Renal cortical epithelial cell (primary cell): Measurements from ENCODE around the gene SNX13. TPM values are rescaled to one million over a fixed set of nuclear protein-coding genes. Genes with fewer than 3 reads are reported as not detected.
A peak's percentile ranks its signal among the peaks of the same experiment; 100 is the strongest.

ENCODE experiments used
- DNase-seq: peaks from one replicate; pipeline ENCODE4 v3.0.0-alpha.2; 2011; ENCODE audit warnings: low read depth
- total RNA-seq: library from RNA; depleted of rRNA; stranded (reverse); fragments of >200 nt; gene quantifications from 2 replicates; pipeline ENCODE4 v1.2.3, GENCODE V29; 2014

SNX13 gene
- total RNA-seq = 29.7 and 56.0 TPM in 2 replicates

- peak; percentile 72 for DNase-seq
These were observed at the start of gene SNX13 for GRCh38 chr7:17940302-17940883. Gene SNX13, minus strand, starts transcription at chr7:17940494. Its CDS starts 199 bp downstream, at chr7:17940295.

GRCh38 chr7:17989546-17989945 lies 49.3 kb upstream of the SNX13 start:
- peak; percentile 43 for DNase-seq

GRCh38 chr7:17988858-17989257 lies 48.6 kb upstream of the SNX13 start:
- DNase-seq = no peak

- DNase-seq = no peak
These were observed 47.8 kb upstream of the SNX13 start for GRCh38 chr7:17988141-17988540.

GRCh38 chr7:17986851-17987250 lies 46.6 kb upstream of the SNX13 start:
- DNase-seq = peak; percentile 91

- peak; percentile 23 for DNase-seq
These were observed 45.4 kb upstream of the SNX13 start for GRCh38 chr7:17985473-17986239.

GRCh38 chr7:17984288-17984687 lies 44.0 kb upstream of the SNX13 start:
- no peak for DNase-seq

- no peak for DNase-seq
These were observed 43.1 kb upstream of the SNX13 start for GRCh38 chr7:17983221-17984062.

GRCh38 chr7:17976952-17977351 lies 36.7 kb upstream of the SNX13 start:
- DNase-seq = no peak

- peak; percentile 31 for DNase-seq
These were observed 31.1 kb upstream of the SNX13 start for GRCh38 chr7:17971411-17971810.

- no peak for DNase-seq
These were observed 28.8 kb upstream of the SNX13 start for GRCh38 chr7:17968791-17969715.

GRCh38 chr7:17966706-17967105 lies 26.4 kb upstream of the SNX13 start:
- no peak for DNase-seq

GRCh38 chr7:17965603-17966002 lies 25.3 kb upstream of the SNX13 start:
- no peak for DNase-seq

- no peak for DNase-seq
These were observed 23.0 kb upstream of the SNX13 start for GRCh38 chr7:17963281-17963680.

GRCh38 chr7:17962652-17963051 lies 22.4 kb upstream of the SNX13 start:
- no peak for DNase-seq

GRCh38 chr7:17957871-17958270 lies 17.6 kb upstream of the SNX13 start:
- DNase-seq = no peak

GRCh38 chr7:17952387-17952786 lies 12.1 kb upstream of the SNX13 start:
- no peak for DNase-seq

- DNase-seq = no peak
These were observed 11.5 kb upstream of the SNX13 start for GRCh38 chr7:17951742-17952254.

- DNase-seq = no peak
These were observed 8.4 kb upstream of the SNX13 start for GRCh38 chr7:17948526-17949238.

- no peak for DNase-seq
These were observed 7.3 kb upstream of the SNX13 start for GRCh38 chr7:17947620-17948019.

GRCh38 chr7:17946591-17946990 lies 6.3 kb upstream of the SNX13 start:
- no peak for DNase-seq
